Dedifferentiated amniotic fluid mesenchymal stem cell (primary cell): ENCODE results near the gene MTHFD1L.

Experiments used
- DNase-seq: peaks from one replicate; pipeline ENCODE4 v3.0.0-alpha.2; 2016; ENCODE audit errors: extremely low spot score

MTHFD1L gene

GRCh38 chr6:151014404-151015100 lies 149.1 kb downstream of the MTHFD1L start:
- peak; percentile 49 for DNase-seq

GRCh38 chr6:151015101-151015700 lies 149.7 kb downstream of the MTHFD1L start:
- no peak for DNase-seq

GRCh38 chr6:151016107-151016506 lies 150.6 kb downstream of the MTHFD1L start:
- DNase-seq = no peak

- DNase-seq = no peak
These were observed 152.5 kb downstream of the MTHFD1L start for GRCh38 chr6:151018046-151018445.

GRCh38 chr6:151018911-151019782 lies 153.6 kb downstream of the MTHFD1L start:
- DNase-seq = no peak

GRCh38 chr6:151021896-151022295 lies 156.4 kb downstream of the MTHFD1L start:
- no peak for DNase-seq

GRCh38 chr6:151022492-151022891 lies 157.0 kb downstream of the MTHFD1L start:
- DNase-seq = no peak

GRCh38 chr6:151023342-151023741 lies 157.8 kb downstream of the MTHFD1L start:
- DNase-seq = no peak

GRCh38 chr6:151024597-151024996 lies 159.1 kb downstream of the MTHFD1L start:
- no peak for DNase-seq

- DNase-seq = no peak
These were observed 159.6 kb downstream of the MTHFD1L start for GRCh38 chr6:151025076-151025475.

- DNase-seq = no peak
These were observed 160.7 kb downstream of the MTHFD1L start for GRCh38 chr6:151026041-151026663.

- no peak for DNase-seq
These were observed 161.8 kb downstream of the MTHFD1L start for GRCh38 chr6:151027295-151027747.

GRCh38 chr6:151027936-151028838 lies 162.7 kb downstream of the MTHFD1L start:
- no peak for DNase-seq

GRCh38 chr6:151029970-151030369 lies 164.5 kb downstream of the MTHFD1L start:
- no peak for DNase-seq

- no peak for DNase-seq
These were observed 166.5 kb downstream of the MTHFD1L start for GRCh38 chr6:151032034-151032433.

- no peak for DNase-seq
These were observed 169.6 kb downstream of the MTHFD1L start for GRCh38 chr6:151034825-151035781.

GRCh38 chr6:151036211-151036721 lies 170.8 kb downstream of the MTHFD1L start:
- peak; percentile 83 for DNase-seq

- DNase-seq = no peak
These were observed 171.6 kb downstream of the MTHFD1L start for GRCh38 chr6:151036869-151037680.

- DNase-seq = no peak
These were observed 173.1 kb downstream of the MTHFD1L start for GRCh38 chr6:151038616-151039015.
